ENCODE measurements around the gene SLC16A8. TPM values are rescaled to one million over a fixed set of nuclear protein-coding genes. Genes with fewer than 3 reads are reported as not detected.

The SLC16A8 gene
- total RNA-seq, 1 experiment from 2014 or later: not detected

- peaks cover 15% of the 10 kb centered on the region for H3K27me3 Mint-ChIP-seq (ENCODE audit: unreplicated experiment)
- DNase-seq: no peak
- H3K4me3 Mint-ChIP-seq (ENCODE audit: low read depth, unreplicated experiment): no peak overlapping the region
- BruUV-seq (replicated peaks): no TSS peak
- intact Hi-C loops (cut with micrococcal nuclease; ENCODE audit: unreplicated experiment): no loop called here
- H3K36me3 Mint-ChIP-seq (ENCODE audit: insufficient read depth, unreplicated experiment): peaks cover 13% of the 10 kb centered on the region
- peaks cover 18% of the 10 kb centered on the region for H3K4me1 Mint-ChIP-seq (ENCODE audit: low read depth, unreplicated experiment)
- H3K9me3 Mint-ChIP-seq (ENCODE audit: low read depth, unreplicated experiment): no peaks in the 10 kb centered on the region
- TF ChIP-seq CTCF (IDR thresholded peaks at IDR 0.05; ENCODE audit: unreplicated experiment): no peak
- CTCF ChIA-PET: no interaction called here
- no peak overlapping the region for H3K27ac Mint-ChIP-seq (ENCODE audit: unreplicated experiment)
Measured at GRCh38 chr22:38036392-38037062, 47.5 kb downstream of the SLC16A8 start.

- H3K4me3 Mint-ChIP-seq (ENCODE audit: low read depth, unreplicated experiment): no peak overlapping the region
- intact Hi-C loops (cut with micrococcal nuclease; ENCODE audit: unreplicated experiment): no loop called here
- BruUV-seq (replicated peaks): no TSS peak
- no peak for TF ChIP-seq CTCF (IDR thresholded peaks at IDR 0.05; ENCODE audit: unreplicated experiment)
- CTCF ChIA-PET: no interaction called here
- no peak for DNase-seq
- peaks cover 13% of the 10 kb centered on the region for H3K36me3 Mint-ChIP-seq (ENCODE audit: insufficient read depth, unreplicated experiment)
- H3K9me3 Mint-ChIP-seq (ENCODE audit: low read depth, unreplicated experiment): no peaks in the 10 kb centered on the region
- H3K4me1 Mint-ChIP-seq (ENCODE audit: low read depth, unreplicated experiment): peaks cover 18% of the 10 kb centered on the region
- H3K27ac Mint-ChIP-seq (ENCODE audit: unreplicated experiment): peak overlapping the region; percentile 64
- peaks cover 5% of the 10 kb centered on the region for H3K27me3 Mint-ChIP-seq (ENCODE audit: unreplicated experiment)
Measured at GRCh38 chr22:38035530-38035885, 48.5 kb downstream of the SLC16A8 start.

- Mint-ChIP-seq H3K36me3 (ENCODE audit: insufficient read depth, unreplicated experiment) (peaks cover 13% of the 10 kb centered on the region), H3K9me3 (ENCODE audit: low read depth, unreplicated experiment) (no peaks in the 10 kb centered on the region), H3K27me3 (ENCODE audit: unreplicated experiment) (peaks cover under 1% of the 10 kb centered on the region), H3K27ac (ENCODE audit: unreplicated experiment) (peak overlapping the region; percentile 64), H3K4me1 (ENCODE audit: low read depth, unreplicated experiment) (peaks cover 18% of the 10 kb centered on the region), H3K4me3 (ENCODE audit: low read depth, unreplicated experiment) (no peak overlapping the region)
- TF ChIP-seq CTCF (IDR thresholded peaks at IDR 0.05; ENCODE audit: unreplicated experiment): no peak
- CTCF ChIA-PET: interaction anchor here (0.5 to 1.8 kb wide), 3 partner anchors 15 to 17 kb away, joined by 3 to 12 read pairs (median 4); no protein-coding TSS in a partner anchor
- intact Hi-C loops (cut with micrococcal nuclease; ENCODE audit: unreplicated experiment): no loop called here
- no peak for DNase-seq
- no TSS peak for BruUV-seq (replicated peaks)
Measured at GRCh38 chr22:38034884-38035529, 49.0 kb downstream of the SLC16A8 start.

DNA sequence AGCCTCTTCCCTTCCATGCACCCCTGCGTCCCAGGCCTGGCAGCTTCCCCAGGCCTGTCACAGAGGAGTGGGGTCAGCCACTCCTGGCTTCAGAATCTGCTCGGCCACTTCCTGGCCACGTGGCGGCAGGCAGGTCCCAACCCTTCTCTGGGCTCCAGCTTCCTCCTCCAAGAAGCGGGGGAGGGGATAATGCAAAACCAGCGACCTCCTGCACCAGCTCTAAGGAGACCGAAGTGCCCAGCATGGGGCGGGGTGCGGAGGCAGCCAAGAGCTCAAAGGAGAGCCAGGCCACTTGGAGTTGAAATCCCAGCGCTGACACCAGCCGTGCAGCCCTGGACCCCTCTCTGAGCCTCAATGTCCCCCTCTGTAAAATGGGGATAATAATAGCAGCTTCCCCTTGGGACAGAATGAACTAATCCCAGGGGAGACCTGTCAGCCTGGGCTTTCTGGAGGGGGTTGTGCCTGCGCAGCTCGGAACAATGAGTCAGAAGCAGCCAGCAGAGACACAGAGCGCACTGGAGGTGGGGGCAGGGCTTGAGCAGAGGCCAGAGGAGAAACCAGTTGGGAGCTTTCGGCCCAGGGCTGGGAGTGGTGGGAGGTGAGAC, 49.6 kb downstream of the SLC16A8 start:
- Mint-ChIP-seq H3K27me3 (ENCODE audit: unreplicated experiment) (peaks cover 7% of the 10 kb centered on the region), H3K27ac (ENCODE audit: unreplicated experiment) (peak overlapping the region; percentile 64), H3K4me3 (ENCODE audit: low read depth, unreplicated experiment) (peak overlapping the region; percentile 1), H3K36me3 (ENCODE audit: insufficient read depth, unreplicated experiment) (peaks cover 13% of the 10 kb centered on the region), H3K4me1 (ENCODE audit: low read depth, unreplicated experiment) (peaks cover 18% of the 10 kb centered on the region), H3K9me3 (ENCODE audit: low read depth, unreplicated experiment) (no peaks in the 10 kb centered on the region)
- no TSS peak for BruUV-seq (replicated peaks)
- CTCF ChIA-PET: interaction anchor here (0.7 to 1.8 kb wide), 2 partner anchors 16 to 18 kb away, joined by 4 to 12 read pairs; no protein-coding TSS in a partner anchor
- DNase-seq: peak; percentile 88
- TF ChIP-seq CTCF (IDR thresholded peaks at IDR 0.05; ENCODE audit: unreplicated experiment): no peak
- intact Hi-C loops (cut with micrococcal nuclease; ENCODE audit: unreplicated experiment): no loop called here

All from Calu3 (cell line).